ENCODE data around the gene KCNK16. TPM values are rescaled to one million over a fixed set of nuclear protein-coding genes. Genes with fewer than 3 reads are reported as not detected.

The KCNK16 gene
- total RNA-seq, 1 experiment from 2014 or later = not detected

DNA sequence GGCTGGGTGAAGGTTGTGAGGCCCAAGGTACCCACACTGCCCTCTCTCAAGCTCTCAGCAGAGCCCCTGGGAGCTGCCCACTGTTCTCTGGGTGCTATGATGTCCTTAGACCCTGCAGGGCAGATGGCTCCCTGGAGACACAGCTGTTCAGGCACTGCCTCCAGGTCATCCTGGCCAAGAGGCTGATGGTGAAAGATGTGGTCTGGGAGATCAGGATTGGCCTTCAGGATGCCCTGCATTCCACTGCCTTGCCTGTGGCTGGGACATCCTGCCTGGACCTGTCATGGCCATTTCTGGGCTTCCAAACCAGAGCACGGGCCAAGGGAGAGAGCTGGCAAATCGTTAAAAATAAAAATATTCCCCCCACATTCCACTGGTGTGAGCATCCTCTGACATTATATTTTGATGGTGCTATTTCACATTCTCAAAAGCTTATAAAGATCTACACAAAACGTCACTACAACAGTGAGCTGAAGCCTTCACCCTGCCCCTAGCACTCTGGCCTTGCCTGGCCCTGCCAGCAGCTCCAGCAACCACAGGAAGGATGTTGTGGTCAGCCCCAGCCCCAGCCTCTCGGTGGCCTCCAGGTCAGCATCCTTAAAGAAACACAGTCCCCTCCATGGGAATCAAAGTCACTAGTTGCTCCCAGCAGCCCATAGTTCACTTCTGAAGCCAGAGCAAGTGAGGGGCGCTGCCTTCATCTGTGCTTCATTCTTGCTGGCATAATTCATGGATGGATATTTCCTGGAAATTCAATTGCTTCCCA is 13.5 kb upstream of the KCNK16 start:
- ChIA-PET CTCF (no interaction called here), POLR2A (ENCODE audit: unreplicated experiment) (no interaction called here)
- BruUV-seq (replicated peaks) = no TSS peak
- DNase-seq = no peak
- H3K9me2 ChIP-seq (ENCODE audit: insufficient read depth) = no peaks in the 10 kb centered on the region
- no peaks in the 10 kb centered on the region for H4K20me1 ChIP-seq (ENCODE audit: insufficient read depth)
- H3K27ac ChIP-seq = no peak overlapping the region
- H3F3A ChIP-seq (ENCODE audit: insufficient read depth, low read depth) = no peaks in the 10 kb centered on the region
- no peak overlapping the region for H3K4me2 ChIP-seq
- H2AFZ ChIP-seq = no peak overlapping the region
- no peaks in the 10 kb centered on the region for H3K36me3 ChIP-seq (ENCODE audit: low read depth)
- no peak overlapping the region for H3K4me3 ChIP-seq
- TF ChIP-seq, protein P1, sequence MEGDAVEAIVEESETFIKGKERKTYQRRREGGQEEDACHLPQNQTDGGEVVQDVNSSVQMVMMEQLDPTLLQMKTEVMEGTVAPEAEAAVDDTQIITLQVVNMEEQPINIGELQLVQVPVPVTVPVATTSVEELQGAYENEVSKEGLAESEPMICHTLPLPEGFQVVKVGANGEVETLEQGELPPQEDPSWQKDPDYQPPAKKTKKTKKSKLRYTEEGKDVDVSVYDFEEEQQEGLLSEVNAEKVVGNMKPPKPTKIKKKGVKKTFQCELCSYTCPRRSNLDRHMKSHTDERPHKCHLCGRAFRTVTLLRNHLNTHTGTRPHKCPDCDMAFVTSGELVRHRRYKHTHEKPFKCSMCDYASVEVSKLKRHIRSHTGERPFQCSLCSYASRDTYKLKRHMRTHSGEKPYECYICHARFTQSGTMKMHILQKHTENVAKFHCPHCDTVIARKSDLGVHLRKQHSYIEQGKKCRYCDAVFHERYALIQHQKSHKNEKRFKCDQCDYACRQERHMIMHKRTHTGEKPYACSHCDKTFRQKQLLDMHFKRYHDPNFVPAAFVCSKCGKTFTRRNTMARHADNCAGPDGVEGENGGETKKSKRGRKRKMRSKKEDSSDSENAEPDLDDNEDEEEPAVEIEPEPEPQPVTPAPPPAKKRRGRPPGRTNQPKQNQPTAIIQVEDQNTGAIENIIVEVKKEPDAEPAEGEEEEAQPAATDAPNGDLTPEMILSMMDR (conservative IDR thresholded peaks at IDR 0.05) = no peak
- TF ChIP-seq EZH2 (IDR thresholded peaks at IDR 0.05; ENCODE audit: low read depth) = no peak
- H3K79me2 ChIP-seq (ENCODE audit: low read depth) = no peaks in the 10 kb centered on the region
- peaks cover 85% of the 10 kb centered on the region for H3K27me3 ChIP-seq (ENCODE audit: insufficient read depth, low read depth)
- intact Hi-C loops (cut with micrococcal nuclease; ENCODE audit: unreplicated experiment) = no loop called here
- no peaks in the 10 kb centered on the region for H3K9me3 ChIP-seq (ENCODE audit: insufficient read depth, low read depth)
- H3K4me1 ChIP-seq (replicated peaks; ENCODE audit: insufficient read depth) = no peaks in the 10 kb centered on the region

- Histone ChIP-seq H3F3A (ENCODE audit: insufficient read depth, low read depth) (no peaks in the 10 kb centered on the region), H3K9me3 (ENCODE audit: insufficient read depth, low read depth) (no peaks in the 10 kb centered on the region), H3K27ac (no peak overlapping the region), H3K4me3 (no peak overlapping the region), H3K4me2 (no peak overlapping the region), H3K9me2 (ENCODE audit: insufficient read depth) (no peaks in the 10 kb centered on the region), H4K20me1 (ENCODE audit: insufficient read depth) (no peaks in the 10 kb centered on the region), H3K27me3 (ENCODE audit: insufficient read depth, low read depth) (peaks cover 85% of the 10 kb centered on the region), H3K79me2 (ENCODE audit: low read depth) (no peaks in the 10 kb centered on the region), H3K36me3 (ENCODE audit: low read depth) (no peaks in the 10 kb centered on the region), H2AFZ (no peak overlapping the region), H3K4me1 (replicated peaks; ENCODE audit: insufficient read depth) (no peaks in the 10 kb centered on the region)
- TF ChIP-seq, protein P1 (conservative IDR thresholded peaks at IDR 0.05) = no peak
- no peak for TF ChIP-seq EZH2 (IDR thresholded peaks at IDR 0.05; ENCODE audit: low read depth)
- ChIA-PET CTCF (no interaction called here), POLR2A (ENCODE audit: unreplicated experiment) (no interaction called here)
- DNase-seq = no peak
- intact Hi-C loops (cut with micrococcal nuclease; ENCODE audit: unreplicated experiment) = no loop called here
- BruUV-seq (replicated peaks) = no TSS peak
Measured at GRCh38 chr6:39333644-39334438, 11.3 kb upstream of the KCNK16 start.

DNA sequence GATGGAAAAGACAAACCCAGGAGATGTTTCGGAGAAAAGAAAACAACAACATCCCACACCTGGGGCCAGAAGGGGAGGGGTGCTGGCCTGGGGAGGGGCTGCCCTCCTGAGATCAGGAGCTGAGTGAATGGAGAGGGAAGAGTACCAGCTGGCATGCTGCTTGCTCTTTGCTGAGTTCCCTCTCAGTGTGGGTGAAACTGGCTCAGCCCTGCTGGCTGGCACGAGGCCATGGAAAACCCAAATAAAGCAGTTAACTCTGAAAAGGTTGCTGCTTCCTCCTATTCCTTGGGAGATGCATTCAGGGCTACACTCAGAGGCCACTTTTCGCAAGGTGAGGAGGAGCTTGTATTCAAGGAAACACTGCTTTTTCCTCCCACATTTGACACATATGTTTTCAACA is 8.0 kb upstream of the KCNK16 start:
- no peaks in the 10 kb centered on the region for H3K36me3 ChIP-seq (ENCODE audit: low read depth)
- no peaks in the 10 kb centered on the region for H3F3A ChIP-seq (ENCODE audit: insufficient read depth, low read depth)
- H3K27ac ChIP-seq = no peak overlapping the region
- H3K9me2 ChIP-seq (ENCODE audit: insufficient read depth) = no peaks in the 10 kb centered on the region
- H3K4me1 ChIP-seq (replicated peaks; ENCODE audit: insufficient read depth) = no peaks in the 10 kb centered on the region
- H3K4me3 ChIP-seq = no peak overlapping the region
- no peaks in the 10 kb centered on the region for H3K79me2 ChIP-seq (ENCODE audit: low read depth)
- no peak overlapping the region for H3K4me2 ChIP-seq
- ChIA-PET CTCF (no interaction called here), POLR2A (ENCODE audit: unreplicated experiment) (no interaction called here)
- H3K27me3 ChIP-seq (ENCODE audit: insufficient read depth, low read depth) = peaks cover 97% of the 10 kb centered on the region
- no peak for DNase-seq
- no TSS peak for BruUV-seq (replicated peaks)
- TF ChIP-seq, protein P1 (conservative IDR thresholded peaks at IDR 0.05) = no peak
- no peak for TF ChIP-seq EZH2 (IDR thresholded peaks at IDR 0.05; ENCODE audit: low read depth)
- H3K9me3 ChIP-seq (ENCODE audit: insufficient read depth, low read depth) = no peaks in the 10 kb centered on the region
- no peaks in the 10 kb centered on the region for H4K20me1 ChIP-seq (ENCODE audit: insufficient read depth)
- intact Hi-C loops (cut with micrococcal nuclease; ENCODE audit: unreplicated experiment) = no loop called here
- no peak overlapping the region for H2AFZ ChIP-seq

All from PC-9 (cell line).